D721Med (cell line): Measurements from ENCODE around the gene SPOCK3.
"Not testable (repeated sequence)": the region's sequence is repeated elsewhere in the genome, so short reads cannot be mapped to it uniquely, and the experiment has no call there.

ENCODE experiments used
- DNase-seq: peaks from one replicate; pipeline ENCODE4 v3.0.0; 2011; ENCODE audit warnings: low spot score; ENCODE audit not compliant: insufficient read length
- FAIRE-seq: peaks from 2 replicates; lab custom pipeline; 2011; peaks lifted over from hg19 to GRCh38; lab: Jason Lieb, UNC
- TF ChIP-seq, protein P1 (sequence below): IDR thresholded peaks from 2 replicates; pipeline ENCODE4 v1.5.1; 2012; ENCODE audit warnings: mild to moderate bottlenecking, control low read depth; ENCODE audit not compliant: insufficient read depth; ENCODE audit errors: missing control alignments

Gene SPOCK3

DNA sequence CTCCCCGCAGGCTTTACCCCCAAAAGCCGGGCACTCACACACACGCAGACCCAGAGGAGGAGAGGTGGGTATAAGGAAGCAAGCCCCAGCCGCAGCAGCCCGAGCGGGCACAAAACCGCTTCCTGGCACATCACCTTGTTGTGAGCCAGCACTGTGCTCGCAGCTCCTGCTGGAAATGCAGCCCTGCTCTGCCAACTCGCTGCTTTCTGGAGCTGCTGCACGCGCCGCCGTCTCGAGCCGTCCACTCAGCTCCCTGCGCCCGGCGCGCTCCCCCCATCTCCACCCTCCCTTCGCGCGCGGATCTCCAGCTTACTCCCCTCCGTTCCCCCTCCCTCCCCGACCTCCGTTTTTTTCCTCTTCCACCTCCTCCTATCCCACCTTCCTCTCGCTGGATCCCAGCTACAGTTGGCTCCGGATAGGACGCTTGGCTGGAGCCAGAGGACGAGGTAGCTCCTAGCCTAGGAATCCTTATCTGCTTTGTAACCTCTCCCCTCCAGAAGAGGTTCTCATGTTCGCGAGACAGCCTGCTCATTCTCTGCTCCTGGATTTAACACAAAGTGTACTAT is at the start of gene SPOCK3:
Gene SPOCK3 (minus strand): TSS at position 179 of the 566 bp plus-strand sequence.
- FAIRE-seq (no peak), DNase-seq (peak; percentile 35)
- TF ChIP-seq, protein P1, sequence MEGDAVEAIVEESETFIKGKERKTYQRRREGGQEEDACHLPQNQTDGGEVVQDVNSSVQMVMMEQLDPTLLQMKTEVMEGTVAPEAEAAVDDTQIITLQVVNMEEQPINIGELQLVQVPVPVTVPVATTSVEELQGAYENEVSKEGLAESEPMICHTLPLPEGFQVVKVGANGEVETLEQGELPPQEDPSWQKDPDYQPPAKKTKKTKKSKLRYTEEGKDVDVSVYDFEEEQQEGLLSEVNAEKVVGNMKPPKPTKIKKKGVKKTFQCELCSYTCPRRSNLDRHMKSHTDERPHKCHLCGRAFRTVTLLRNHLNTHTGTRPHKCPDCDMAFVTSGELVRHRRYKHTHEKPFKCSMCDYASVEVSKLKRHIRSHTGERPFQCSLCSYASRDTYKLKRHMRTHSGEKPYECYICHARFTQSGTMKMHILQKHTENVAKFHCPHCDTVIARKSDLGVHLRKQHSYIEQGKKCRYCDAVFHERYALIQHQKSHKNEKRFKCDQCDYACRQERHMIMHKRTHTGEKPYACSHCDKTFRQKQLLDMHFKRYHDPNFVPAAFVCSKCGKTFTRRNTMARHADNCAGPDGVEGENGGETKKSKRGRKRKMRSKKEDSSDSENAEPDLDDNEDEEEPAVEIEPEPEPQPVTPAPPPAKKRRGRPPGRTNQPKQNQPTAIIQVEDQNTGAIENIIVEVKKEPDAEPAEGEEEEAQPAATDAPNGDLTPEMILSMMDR, result no peak

- FAIRE-seq, result no peak
These were observed 48.0 kb upstream of the SPOCK3 start for GRCh38 chr4:167282171-167282864.

DNA sequence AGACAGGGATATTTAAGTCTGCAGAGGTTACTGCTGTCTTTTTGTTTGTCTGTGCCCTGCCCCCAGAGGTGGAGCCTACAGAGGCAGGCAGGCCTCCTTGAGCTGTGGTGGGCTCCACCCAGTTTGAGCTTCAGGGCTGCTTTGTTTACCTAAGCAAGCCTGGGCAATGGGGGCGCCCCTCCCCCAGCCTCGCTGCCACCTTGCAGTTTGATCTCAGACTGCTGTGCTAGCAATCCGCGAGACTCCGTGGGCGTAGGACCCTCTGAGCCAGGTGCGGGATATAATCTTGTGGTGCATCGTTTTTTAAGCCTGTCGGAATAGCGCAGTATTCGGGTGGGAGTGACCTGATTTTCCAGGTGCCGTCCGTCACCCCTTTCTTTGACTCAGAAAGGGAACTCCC is 47.3 kb upstream of the SPOCK3 start:
- not testable (repeated sequence) for DNase-seq, FAIRE-seq

More at GRCh38 chr4:167282171-167282864, 48.0 kb upstream of the SPOCK3 start:
- TF ChIP-seq, protein P1, result no peak
- no peak for DNase-seq

DNA sequence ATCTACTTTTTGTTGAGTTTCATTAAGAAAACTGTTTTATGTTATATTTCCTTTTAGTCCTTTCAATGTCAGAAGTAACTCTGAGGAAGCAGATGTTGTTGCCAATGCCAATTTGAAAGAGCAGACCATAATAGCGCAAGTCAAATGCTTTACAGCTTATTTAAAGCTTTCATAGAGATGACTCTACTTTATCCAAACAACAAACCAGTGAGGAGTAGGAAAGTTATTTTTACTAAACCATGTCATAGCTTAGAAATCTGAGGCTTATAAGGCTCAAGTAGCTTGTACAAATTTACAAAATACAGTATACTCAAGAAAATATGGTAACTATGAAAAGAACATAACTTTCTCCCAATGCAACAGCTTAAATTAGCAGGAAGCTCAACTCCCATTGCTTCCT is 40.1 kb upstream of the SPOCK3 start:
- FAIRE-seq, result no peak
- no peak for DNase-seq
- TF ChIP-seq, protein P1, result no peak

DNA sequence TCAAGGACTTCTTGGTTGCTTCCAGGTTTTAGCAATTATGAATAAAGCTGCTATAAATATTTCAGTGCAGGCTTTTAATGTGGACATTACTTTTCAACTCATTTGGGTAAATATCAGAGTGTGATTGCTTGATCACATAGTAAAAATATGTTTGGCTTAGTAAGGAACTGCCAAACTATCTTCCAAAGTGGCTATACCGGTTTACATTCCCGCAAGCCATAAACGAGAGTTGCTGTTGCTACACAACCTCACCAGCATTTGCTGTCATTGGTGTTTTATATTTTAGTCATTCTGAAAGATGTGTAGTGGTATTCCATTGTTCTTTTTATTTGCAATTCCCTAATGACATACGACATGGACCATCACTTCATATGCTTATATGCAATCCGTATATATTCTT is 30.9 kb upstream of the SPOCK3 start:
- TF ChIP-seq, protein P1, result no peak
- no peak for FAIRE-seq
- DNase-seq, result no peak

- FAIRE-seq (no peak), DNase-seq (no peak)
- TF ChIP-seq, protein P1, result no peak
These were observed 14.0 kb upstream of the SPOCK3 start for GRCh38 chr4:167248271-167248670.

DNA sequence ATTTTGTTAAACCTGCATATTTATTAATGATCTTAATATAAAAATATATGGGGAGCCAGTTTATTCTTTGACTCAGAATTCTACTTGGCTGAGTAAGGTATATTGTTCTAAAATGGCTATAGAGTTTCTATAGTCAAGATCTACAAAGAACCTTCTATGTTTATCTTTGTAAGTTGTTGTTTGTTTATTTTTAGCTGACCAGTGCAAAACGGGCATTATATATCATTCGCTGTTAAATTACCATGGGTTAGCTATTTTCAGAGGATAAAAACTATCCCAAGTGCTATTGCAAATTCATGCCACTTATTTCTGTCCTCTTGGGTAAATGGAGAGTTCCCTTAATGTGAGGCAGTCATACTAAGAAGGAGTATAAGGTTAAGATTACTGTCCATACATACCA is 5.3 kb upstream of the SPOCK3 start:
- FAIRE-seq (no peak), DNase-seq (no peak)
- TF ChIP-seq, protein P1, result no peak
